GM18502 (cell line): ENCODE results near the gene TGFBR3.

Source experiments
- ATAC-seq: cut with Tn5 transposase; IDR thresholded peaks from one replicate; pipeline ENCODE4 v1.9.1; 2021; ENCODE audit warnings: mild to moderate bottlenecking; ENCODE audit not compliant: unreplicated experiment, poor library complexity

TGFBR3 gene

DNA sequence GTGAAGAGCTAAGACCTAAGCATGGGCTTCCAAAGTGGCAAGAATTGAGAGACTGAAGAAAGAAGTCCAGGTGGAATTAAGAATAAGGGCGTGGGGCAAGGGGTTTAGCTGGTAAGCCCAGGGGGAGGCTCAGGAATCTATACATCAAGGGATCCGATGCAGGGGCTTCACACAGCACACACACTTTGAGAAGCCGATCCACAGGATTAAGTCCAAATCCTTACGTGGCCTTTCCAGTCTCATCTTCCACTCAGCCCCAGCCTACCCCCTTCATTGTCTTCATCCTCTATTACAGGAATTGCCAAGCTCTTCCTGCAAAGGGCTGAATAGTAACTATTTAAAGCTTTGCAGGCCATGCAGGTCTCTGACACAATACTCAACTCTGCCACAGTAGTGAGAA lies 101.3 kb downstream of the TGFBR3 start:
- no peak for ATAC-seq

DNA sequence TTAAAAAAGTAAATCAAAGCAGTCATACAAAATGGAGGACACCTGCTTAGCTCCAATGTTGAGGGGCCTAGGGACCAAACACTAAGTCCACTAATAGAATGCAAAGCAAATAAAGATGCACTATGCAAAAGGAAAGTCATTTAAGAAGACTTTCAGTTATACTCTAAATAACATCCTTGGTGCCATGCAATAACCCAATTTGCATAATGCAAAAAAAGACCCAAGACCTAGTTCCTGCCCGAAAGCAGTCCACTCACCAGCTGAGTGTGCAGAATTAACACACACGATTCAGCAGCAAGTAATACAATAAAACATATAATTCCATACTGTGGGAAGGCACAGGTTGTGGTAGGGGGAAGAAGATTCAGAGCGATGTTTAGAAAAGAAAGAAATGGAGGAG lies 101.8 kb downstream of the TGFBR3 start:
- ATAC-seq = peak; percentile 78

DNA sequence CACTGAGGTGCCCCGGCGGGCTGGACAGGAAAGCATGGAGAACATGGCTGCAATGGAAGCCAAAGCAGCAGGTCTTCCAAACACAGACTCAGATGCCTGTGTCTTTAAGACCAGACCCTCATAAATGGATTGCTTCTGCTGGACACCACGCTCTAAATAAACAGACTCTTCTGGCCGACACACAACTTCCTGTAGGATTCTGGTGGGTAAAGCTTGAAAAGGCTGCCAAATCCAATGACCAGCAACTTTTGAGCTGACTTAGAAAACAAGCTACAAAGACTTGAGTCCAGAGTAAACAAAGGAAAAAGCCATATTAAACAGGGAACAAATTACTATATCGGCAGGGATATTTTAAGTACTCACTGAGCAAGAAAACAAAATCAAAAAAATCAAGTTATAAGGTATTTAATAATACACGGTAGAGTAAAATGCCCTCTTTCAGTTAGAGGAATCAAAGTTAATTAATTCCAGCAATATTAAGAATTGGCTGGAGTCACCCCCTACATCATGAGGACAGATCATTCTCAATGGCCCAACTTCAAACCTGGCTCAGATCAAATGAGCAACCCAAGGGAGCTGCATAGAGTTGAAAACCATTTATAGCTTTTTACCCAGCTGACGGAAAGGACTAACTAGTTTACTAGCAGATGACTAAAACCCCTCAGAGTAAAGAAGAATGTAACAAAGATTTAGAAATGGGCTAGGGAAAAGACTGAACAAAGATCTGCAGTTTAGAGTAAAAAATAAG lies 102.4 kb downstream of the TGFBR3 start:
- no peak for ATAC-seq

DNA sequence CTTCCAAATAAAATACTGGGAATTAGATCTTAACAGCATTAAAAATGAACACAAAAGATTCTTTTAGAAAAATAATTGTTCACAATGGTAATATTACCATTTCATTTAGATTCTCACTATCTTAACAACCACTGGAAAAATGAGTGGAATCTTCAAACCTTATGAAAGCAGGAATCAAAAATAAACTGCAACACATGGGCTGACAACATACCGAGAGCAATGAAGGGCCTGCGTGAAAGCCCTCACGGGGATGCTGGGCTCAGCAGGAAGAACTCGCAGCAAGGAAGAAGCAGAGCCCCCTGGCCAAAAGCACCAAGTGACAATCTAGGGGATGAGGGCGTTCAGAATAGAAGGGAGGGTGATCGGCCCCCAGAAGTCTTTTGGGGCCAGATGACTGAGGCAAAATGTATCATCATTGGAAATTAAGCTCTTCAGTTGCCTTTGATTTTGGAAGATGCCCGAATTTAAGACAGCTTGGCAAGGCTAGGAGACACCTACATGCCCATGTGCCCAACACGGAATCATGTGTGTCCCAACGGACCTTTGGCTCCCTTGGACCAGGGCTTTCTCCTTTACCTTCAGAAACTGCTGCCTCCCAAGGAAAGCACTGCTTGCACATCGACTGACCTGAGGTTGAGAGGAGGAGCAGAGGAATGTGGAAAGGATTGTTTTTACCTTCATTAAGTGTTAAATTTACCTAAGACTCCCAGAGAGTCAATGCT lies 103.9 kb downstream of the TGFBR3 start:
- no peak for ATAC-seq

DNA sequence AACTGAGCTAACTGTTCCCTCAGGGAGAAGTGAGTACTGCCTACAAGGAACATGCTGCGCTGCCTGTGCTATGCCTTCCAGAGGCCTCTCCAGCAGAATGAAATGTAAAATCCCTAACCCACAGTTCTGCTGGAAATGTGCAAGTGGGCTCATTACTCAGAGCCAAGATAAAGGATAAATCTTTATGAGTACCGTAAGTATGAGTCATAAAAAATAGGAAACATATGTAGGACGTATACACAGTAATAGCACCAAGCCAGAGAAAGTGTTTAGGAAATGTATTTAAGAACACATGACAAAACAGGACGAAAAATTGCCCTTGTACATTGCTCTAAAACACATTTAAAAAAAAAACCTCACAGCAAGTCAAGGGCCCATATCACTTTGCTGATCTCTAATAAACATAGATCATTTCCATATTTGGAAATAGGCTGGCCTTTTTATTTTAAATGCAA lies 104.6 kb downstream of the TGFBR3 start:
- no peak for ATAC-seq

DNA sequence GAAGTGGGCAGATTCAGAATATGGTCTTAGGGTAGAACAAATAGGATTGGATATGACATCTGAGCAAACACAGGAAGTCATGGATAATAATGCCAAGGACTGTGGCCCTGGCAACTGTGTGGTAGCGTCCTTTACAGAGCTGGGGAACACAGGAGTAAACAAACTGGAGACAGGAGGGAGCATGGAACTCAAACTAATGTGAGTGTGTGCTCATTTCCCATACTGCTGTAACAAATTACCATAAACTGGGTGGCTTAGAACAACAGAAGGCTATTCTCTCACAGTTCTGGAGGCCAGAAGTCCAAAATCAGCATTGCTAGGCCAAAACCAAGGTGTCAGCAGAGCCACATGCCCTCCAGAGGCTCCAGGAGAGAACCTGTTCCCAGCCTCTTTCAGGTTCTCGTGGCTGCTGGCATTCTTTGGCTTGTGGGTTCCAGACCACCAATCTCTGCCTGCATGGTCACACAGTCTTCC lies 106.4 kb downstream of the TGFBR3 start:
- no peak for ATAC-seq

DNA sequence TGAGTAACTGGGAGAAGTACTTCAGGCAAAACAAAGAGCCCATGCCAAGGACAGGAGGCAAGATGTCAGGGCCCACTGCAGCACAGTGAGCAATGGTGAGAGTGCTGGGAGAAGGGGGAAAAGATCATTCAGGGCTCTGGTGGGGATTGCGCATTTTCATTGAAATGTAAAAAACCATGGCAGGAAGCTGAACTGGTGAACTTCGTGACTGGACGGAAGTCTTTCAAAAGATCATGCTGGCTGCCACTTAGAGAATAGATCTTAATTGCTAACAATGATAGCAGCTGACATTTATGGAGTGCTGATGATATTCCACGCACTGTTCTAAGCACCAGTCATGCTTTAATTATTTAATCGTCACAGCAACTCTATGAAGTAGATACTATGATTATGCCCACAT lies 107.0 kb downstream of the TGFBR3 start:
- ATAC-seq = no peak

DNA sequence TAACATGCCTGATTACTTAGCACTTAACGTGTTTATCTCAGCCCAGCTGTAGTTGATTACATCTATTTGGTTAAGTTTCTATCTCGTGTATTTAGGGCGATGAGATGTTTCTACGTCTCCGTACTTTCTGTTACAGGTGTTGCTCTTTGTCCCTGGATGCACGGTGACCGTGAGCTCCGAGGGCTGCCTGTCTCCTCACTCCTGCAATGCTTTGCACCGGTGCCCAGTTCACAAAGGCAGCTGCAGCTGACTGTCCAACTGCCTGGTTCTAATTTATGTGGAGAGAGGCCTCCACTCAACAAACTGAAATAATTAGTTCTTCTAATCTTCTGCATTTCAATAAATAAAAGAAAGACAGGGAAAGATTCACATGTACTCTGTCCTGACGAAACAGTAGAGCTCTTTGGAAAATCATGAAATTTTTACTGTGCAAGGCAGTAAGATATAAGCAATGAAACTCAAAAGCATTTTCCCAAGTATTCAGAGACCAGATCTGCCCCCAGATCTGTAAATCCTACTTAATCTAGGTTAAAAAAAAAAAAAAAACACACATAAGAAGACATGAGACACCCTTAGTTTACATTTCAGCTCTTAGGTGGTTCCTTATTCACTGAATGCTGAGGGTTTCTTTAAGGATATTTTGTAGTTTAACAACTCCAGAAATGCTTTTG lies 108.2 kb downstream of the TGFBR3 start:
- no peak for ATAC-seq

DNA sequence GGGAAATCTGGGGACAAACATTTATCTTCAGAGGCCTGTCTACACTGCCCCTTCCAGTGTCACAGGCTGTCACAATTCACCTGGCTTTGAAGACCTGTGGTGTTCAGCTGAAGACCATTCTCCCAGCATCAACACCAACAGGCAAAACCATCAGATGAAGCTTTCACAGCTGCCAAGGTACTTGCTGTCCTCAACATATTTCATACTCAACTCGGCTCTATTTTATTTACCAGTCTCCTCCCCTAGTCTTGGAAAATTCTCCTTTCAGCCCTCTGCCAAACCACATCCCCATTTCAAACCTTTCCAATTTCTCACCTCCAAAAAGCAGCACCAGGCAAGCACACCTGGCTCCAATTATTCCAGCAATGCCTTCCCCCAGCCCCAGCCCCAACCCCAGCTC lies 108.8 kb downstream of the TGFBR3 start:
- no peak for ATAC-seq

DNA sequence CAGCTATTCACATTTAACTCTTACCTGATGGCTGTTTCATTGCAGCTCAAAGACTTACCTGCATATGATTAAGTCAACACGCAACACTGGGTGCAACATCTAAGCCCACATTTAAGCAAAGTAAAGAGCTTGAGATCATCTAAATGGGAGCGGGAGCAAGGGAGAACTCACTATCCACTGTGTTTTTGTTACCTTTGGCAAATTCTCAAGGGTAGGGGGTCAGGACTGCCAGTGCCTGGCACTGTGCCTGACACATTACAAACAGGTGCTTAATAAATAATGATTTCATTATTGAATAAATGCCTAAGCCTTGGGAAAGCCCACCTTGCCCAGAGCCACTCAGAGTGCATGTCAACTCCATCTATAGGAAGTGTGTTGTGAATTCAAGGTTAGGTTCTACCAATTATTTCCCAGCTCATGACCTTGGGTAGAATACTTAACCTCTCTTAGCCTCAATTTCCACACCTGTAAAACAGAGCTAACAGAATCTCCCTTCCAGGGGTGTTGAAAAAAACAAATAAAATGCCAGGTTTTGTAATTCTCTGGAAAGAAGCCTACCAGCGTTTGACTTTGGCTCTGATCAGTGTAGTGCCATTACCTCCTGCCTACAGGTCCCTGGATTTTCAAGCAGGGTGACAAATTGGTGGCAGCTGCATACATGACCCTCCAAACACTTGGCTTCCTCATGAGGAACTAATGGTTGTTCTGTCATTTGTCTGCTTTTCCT lies 109.7 kb downstream of the TGFBR3 start:
- ATAC-seq = no peak

DNA sequence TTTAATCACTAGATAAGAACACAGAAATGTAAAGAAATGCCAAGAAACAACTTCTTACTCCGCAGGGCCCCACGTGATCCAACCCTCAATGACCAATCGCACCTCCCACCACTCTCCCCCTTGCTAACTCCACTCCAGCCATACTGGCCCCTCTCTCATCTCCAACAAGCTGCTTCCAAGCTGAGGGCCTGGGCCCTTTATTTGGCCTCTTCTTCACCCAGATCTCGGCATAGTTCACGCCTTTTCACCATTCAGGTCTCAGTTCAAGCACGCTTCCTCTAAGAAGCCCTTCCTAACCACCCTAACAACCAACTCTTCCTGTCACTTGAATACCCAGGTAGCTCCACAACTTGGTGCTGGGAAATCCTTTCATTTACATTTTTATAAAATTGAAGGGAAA lies 110.7 kb downstream of the TGFBR3 start:
- ATAC-seq = no peak

DNA sequence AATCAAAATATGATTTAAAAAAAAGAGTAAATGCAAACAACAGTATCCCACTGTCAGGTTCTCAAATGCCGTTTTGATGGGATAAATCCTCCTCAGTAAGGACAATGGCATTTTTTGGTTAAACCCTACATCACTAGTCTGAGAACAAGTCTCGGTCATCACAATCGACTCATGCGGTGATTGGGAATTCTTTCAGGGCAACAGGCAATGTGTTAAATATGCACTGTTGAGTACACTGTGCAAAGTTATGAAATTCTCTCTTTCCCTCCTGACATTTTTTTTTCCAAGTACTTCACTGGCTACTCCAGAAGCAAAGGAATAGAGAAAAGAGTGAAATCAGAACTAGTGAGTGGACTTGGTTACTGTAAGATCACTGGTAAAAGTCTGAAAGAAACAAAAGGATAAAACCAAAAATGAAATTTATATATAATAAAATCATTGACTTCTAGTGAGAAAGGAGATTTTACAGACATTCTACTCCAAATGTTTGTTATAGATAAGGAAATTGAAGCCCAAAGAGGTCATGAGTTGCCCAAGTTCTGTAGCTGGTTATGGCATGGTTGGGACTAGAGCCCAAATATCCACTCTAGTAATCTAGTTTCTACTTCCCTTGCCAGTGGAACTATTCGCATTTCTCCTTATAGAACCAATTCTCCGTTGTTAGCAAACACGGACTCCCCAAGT lies 111.3 kb downstream of the TGFBR3 start:
- no peak for ATAC-seq

DNA sequence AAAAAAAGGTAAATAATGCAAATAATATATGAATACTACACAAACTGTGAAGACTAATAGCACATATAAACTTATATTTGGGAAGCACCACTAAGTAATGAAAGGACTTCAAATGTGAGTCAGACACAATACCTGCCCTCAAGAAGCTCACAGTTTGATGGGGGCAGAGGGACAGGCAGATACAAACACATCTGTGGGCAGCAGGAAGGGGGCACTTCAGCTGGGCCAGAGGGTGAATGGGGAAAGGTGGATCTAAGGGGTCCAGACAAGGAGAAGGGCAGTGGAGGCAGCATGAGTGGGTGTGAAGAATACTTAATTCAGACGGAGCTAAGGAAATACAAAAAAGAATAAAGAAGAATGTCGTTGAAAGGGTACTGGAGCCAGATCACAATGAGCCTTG lies 114.2 kb downstream of the TGFBR3 start:
- no peak for ATAC-seq

DNA sequence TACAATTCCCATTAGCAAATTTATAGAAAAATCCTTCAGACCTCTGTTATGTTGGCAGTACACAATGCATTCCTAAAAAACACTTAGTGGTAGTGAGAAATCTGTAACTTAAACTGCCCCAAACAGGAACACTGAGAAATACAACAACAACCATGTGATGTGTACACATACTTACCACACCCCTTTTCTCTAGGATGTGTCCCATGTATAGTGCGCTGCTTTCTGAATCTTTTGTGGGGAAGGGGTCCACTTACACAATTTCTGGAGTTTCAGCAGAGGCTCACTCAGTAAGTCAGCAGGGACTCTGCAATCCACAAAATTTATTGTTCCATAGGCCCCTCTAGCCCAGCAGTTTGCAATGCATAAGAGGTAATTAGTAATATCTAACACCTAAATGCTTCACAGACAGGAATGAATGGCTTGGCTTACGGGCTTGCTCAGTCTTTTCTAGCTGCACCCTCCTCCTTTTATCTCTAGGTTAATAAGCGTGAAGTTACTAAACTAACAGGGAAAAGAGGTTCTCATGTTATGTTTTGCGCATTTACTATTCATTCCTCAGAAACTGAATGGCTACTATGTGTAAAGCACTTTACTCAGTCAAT lies 115.2 kb downstream of the TGFBR3 start:
- no peak for ATAC-seq

DNA sequence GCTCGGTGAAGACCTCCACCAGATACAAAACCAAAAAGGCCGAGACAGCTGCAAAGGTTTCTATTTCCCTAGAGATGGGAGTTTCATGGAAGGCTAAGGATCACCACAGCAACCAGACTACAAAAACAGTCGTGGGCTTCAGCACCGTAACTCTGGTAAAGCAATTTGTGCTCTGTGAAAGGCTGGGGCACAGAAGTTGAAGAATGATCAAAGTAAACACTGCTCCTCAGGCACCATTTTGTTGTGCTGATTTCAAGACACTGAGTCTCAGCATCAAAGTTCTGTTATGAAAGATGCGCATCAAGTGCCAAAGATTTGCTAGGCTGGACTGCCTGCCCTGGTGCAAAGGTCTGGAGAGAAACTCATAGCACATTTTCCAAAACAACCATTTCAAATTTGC lies 116.2 kb downstream of the TGFBR3 start:
- ATAC-seq = no peak

DNA sequence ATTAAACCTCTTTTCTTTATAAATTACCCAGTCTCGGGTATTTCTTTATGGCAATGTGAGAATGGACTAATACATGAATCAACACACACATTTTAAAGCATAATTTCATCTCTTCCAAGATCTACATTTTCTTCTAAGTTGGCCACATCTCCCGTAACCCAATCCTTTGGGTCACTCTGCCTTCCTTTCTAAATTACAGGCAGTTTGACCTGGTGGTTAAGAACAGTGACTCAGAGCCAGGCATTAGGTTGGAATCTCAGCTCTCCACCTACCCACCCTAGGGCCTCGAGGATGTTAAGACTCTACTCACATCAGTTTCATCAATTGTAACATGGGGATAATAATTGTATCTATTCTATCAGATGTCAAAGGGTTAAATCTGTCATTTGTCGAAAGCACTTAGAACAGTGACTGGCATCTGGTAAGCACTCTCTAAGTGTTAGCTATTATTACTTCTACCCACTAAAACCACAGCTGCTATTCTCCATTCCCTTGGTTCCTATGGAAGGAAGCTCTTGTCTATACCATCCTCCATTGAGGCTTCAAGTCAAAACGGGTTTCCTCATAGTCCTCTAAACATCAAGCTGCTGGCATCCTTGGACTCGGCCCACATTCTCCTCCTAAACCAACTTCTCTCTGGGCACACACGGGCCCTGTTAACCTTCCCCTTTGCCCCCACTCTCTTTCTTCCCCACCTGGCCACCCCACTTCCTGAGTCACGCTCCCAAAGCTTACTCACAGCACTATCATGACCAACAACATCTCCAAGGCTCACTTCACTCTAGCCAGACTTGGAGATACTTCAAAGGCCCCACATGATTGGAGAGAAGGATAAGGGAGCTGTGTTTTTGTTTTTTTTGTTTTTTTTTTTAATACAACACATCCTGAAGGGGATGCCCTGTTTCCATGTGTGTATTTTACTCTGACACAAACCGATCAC lies 116.9 kb downstream of the TGFBR3 start:
- no peak for ATAC-seq

DNA sequence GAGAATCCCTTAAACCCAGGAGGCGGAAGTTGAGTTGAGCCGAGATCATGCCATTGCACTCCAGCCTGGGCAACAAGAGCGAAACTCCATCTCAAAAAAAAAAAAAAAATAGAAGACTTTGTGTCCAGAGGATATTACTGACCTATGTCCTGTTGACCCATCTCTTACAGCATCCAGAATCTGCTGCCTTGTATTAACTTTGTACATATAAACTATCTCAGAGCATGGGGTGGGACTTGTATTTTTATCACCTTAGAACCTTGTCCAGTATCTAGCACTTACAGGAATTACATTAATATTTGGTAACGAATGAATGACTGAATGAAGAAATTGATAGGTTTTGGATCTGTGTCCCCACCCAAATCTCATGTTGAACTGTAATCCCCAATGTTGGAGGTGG lies 117.8 kb downstream of the TGFBR3 start:
- ATAC-seq = no peak

DNA sequence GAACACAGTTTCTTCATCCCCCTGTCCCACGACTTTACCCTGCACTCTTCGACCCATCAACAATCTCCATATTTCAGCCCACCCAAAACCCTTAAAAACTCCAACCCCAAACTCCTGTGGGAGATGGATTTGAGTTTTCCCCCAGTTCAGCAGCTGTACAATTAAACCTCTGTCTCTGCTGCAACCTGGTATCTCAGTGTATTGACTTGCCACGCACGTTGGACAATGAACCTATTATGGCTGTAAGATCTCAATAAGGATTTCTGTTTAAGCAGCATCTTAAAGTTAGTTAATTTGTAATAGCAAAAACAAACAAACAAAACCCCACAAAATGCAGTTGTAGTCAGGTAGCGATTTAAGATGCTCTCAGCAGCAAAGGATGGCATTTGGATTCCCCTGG lies 119.1 kb downstream of the TGFBR3 start:
- ATAC-seq = no peak
